NB4 (cell line): Measurements from ENCODE around the gene KCNA3.

ENCODE experiments used
- DNase-seq: peaks from one replicate; pipeline ENCODE4 v3.0.0; 2010; ENCODE audit warnings: low read depth
- H3K4me3 ChIP-seq: one replicate; pipeline ENCODE4 v1.5.1; 2011; ENCODE audit warnings: mild to moderate bottlenecking, low read depth, low read length, moderate library complexity
- MYC ChIP-seq: IDR thresholded peaks from 2 replicates; pipeline ENCODE4 v1.6.1; 2011; ENCODE audit warnings: low read depth, low read length
- POLR2A ChIP-seq: IDR thresholded peaks from 2 replicates; pipeline ENCODE4 v1.6.1; 2011; ENCODE audit warnings: mild to moderate bottlenecking; ENCODE audit not compliant: insufficient read length; ENCODE audit errors: extremely low read depth
- TF ChIP-seq, protein P1 (sequence below): IDR thresholded peaks from 2 replicates; pipeline ENCODE4 v1.6.1; 2011; ENCODE audit warnings: low read depth, low read length
- TF ChIP-seq, protein P2 (sequence below): IDR thresholded peaks from one replicate; pipeline ENCODE4 v1.5.1; 2012; ENCODE audit warnings: low read depth, low read length

The KCNA3 gene

DNA sequence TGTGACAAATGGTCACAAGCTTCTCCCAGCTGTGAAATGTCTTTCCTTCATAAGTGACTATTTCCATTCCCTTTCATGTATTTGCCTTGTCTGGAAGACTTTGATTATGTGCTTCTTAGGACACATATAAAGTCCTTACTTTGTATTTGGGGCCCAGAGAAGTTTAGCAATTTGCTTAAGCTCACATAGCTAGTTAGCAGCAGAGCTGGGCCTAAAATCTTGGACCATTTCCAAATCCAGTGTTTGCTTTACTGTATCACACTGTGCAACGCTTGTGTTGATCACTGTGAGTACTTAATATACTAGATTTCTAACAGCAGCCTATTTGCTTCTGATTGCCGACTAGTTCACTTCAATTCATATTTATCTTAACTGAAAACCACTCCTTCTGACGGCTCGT is 2.2 kb upstream of the KCNA3 start:
- no peak for DNase-seq
- H3K4me3 ChIP-seq, result no peak overlapping the region
- TF ChIP-seq, protein P1, sequence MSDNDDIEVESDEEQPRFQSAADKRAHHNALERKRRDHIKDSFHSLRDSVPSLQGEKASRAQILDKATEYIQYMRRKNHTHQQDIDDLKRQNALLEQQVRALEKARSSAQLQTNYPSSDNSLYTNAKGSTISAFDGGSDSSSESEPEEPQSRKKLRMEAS, result no peak
- TF ChIP-seq, protein P2, sequence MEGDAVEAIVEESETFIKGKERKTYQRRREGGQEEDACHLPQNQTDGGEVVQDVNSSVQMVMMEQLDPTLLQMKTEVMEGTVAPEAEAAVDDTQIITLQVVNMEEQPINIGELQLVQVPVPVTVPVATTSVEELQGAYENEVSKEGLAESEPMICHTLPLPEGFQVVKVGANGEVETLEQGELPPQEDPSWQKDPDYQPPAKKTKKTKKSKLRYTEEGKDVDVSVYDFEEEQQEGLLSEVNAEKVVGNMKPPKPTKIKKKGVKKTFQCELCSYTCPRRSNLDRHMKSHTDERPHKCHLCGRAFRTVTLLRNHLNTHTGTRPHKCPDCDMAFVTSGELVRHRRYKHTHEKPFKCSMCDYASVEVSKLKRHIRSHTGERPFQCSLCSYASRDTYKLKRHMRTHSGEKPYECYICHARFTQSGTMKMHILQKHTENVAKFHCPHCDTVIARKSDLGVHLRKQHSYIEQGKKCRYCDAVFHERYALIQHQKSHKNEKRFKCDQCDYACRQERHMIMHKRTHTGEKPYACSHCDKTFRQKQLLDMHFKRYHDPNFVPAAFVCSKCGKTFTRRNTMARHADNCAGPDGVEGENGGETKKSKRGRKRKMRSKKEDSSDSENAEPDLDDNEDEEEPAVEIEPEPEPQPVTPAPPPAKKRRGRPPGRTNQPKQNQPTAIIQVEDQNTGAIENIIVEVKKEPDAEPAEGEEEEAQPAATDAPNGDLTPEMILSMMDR, result no peak
- no peak for TF ChIP-seq MYC
- TF ChIP-seq POLR2A, result no peak

DNA sequence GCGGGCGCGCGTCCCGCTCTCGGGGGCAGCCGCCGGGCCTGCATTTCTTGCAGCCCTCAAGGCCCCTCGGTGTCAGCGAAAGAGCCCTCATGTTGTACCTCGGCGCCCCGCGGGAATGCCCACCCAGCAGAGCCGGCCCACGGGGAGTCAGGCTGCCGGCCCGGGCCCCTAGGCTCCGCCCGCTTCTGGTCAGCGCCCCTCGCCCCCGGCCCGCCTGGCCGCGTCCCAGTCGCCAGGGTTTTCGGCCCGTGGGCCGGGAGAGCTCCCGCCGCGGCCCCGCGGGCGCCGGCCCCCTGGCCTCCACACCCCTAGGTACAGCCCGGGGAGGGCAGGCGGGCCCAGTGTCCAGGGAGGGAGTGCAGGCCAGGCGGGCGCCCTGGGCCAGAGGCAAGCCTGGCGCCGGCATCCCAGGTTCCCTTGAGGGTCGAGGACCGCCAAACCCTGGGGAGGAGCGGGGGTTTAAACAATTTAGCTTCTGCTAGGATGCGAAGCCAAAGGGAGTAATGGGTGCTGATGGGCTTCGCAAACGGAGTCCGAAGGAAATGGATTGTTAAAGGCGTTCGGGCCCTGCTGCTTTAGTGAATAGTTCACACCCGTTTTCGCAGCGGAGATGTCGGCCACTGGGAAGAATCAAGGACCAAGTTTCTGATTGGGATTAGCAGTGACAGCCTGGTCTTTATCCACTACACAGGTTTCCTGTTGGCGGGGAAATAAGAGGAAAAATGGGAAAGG is 486 bp upstream of the KCNA3 start:
- TF ChIP-seq, protein P2, result no peak
- TF ChIP-seq, protein P1, result no peak
- no peak for TF ChIP-seq POLR2A
- TF ChIP-seq MYC, result no peak
- H3K4me3 ChIP-seq, result no peak overlapping the region
- DNase-seq, result no peak

DNA sequence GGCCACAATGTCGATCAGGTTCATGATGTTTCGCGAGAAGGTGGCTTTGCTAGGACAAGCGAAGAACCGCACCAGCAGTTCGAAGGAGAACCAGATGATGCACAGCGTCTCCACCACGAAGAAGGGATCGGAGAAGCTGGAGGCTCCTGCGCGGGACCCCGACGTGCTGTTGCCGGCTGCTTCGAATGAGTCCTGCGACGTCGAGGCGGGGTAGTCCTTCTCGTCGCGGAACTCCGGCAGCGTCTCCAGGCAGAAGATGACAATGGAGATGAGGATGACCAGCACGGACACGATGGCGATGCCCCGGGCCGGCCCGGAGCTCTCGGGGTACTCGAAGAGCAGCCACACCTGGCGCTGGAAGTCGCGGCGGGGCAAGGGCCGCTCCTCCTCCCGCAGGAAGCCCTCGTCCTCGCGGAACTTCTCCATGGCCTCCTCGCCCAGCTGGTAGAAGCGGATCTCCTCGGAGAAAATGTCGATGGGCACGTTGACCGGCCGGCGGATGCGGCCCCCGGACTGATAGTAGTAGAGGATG is 869 bp downstream of the KCNA3 start:
- TF ChIP-seq MYC (no peak), POLR2A (no peak)
- TF ChIP-seq, protein P2, result no peak
- TF ChIP-seq, protein P1, result no peak
- DNase-seq, result no peak
- H3K4me3 ChIP-seq, result no peak overlapping the region

DNA sequence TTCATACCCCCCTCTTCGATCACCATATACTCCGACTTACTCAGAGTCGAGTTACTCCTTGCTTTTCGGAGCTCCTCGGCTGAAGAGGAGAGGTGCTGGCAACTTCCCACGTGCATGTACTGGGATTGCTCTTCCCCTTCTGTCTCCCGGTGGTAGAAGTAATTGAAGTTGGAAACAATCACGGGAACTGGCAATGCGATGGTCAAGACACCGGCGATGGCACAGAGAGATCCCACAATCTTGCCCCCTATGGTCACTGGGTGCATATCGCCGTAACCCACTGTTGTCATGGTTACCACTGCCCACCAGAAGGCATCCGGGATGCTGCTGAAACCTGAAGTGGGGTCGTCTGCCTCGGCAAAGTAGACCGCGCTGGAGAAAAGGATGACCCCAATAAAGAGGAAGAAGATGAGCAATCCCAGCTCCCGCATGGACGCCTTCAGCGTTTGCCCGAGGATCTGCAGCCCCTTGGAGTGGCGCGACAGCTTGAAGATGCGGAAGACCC is 1.5 kb downstream of the KCNA3 start:
- DNase-seq, result no peak
- TF ChIP-seq, protein P1, result no peak
- TF ChIP-seq MYC (no peak), POLR2A (no peak)
- TF ChIP-seq, protein P2, result no peak
- H3K4me3 ChIP-seq, result no peak overlapping the region

DNA sequence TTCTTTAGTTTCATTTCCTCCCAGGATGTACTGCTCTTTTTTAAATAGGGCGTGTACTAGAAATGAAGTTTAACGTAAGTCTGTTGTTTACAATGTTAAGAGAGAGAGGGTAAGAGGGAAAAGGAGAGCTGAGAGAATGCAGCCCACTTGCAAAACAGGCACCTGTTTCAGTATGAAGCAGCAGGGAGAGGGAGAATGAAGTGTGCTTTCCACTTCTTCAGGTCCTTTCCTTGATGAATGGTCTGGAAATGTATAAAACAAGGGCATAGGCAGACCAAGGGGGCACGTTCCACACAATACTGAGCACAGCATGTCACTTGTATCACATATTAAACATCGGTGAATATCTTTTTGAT is 2.0 kb downstream of the KCNA3 start:
- TF ChIP-seq POLR2A (no peak), MYC (no peak)
- TF ChIP-seq, protein P2, result no peak
- TF ChIP-seq, protein P1, result no peak
- H3K4me3 ChIP-seq, result no peak overlapping the region
- no peak for DNase-seq
